Uterus (tissue), 4 donors: Measurements from ENCODE around the gene DSTN. TPM values are rescaled to one million over a fixed set of nuclear protein-coding genes. Genes with fewer than 3 reads are reported as not detected.

Experiments used
- DNase-seq, 2 donors: peaks; one replicate each; pipeline ENCODE4 v3.0.0-alpha.2; 2019 to 2020
- H3K27ac ChIP-seq, 2 donors: fragments of 200-600 bp; sonication (generic); 1 replicate in 1 of 2; 2 replicates in 1 of 2; pipeline ENCODE4 v1.5.1; 2016 to 2018
- H3K27me3 ChIP-seq, 2 donors: fragments of 200-600 bp; sonication (generic); one replicate each; pipeline ENCODE4 v1.5.1; 2018 to 2019; ENCODE audit warnings: control low read depth in 1 of 2
- H3K36me3 ChIP-seq, 2 donors: fragments of 200-600 bp; sonication (generic); one replicate each; pipeline ENCODE4 v1.5.1; 2019; ENCODE audit warnings: control low read depth in 1 of 2
- H3K4me1 ChIP-seq, 2 donors: fragments of 200-600 bp; sonication (generic); one replicate each; pipeline ENCODE4 v1.5.1; 2018 to 2019; ENCODE audit warnings: control low read depth in 1 of 2
- H3K4me3 ChIP-seq, 2 donors: fragments of 200-600 bp; sonication (generic); 1 replicate in 1 of 2; 2 replicates in 1 of 2; pipeline ENCODE4 v1.5.1; 2018 to 2019; ENCODE audit warnings: mild to moderate bottlenecking in 1 of 2
- H3K9me3 ChIP-seq, 2 donors: fragments of 200-600 bp; sonication (generic); one replicate each; pipeline ENCODE4 v1.5.1; 2019; ENCODE audit warnings: control low read depth in 1 of 2
- CTCF ChIP-seq, 4 experiments: fragments of 200-600 bp in 2 of 4; fragments of 450-650 bp in 2 of 4; sonication (generic) in 2 of 4; IDR thresholded peaks; one replicate each; pipeline ENCODE4 v1.5.1; 2016 to 2019; ENCODE audit warnings: antibody characterized with exemption in 4 of 4, mild to moderate bottlenecking in 2 of 4, moderate library complexity in 1 of 4
- POLR2A ChIP-seq, 2 donors: fragments of 450-650 bp; IDR thresholded peaks; one replicate each; pipeline ENCODE4 v1.6.1; 2016; ENCODE audit warnings: antibody characterized with exemption in 2 of 2, mild to moderate bottlenecking in 1 of 2, moderate library complexity in 1 of 2
- intact Hi-C: fragments of 100-400 bp; cut with DNase I; formaldehyde crosslinking; loops from one replicate; pipeline ENCODE4 v1.15.1; 2023; ENCODE audit warnings: low total_unique reads
- total RNA-seq, 4 donors: library from RNA; depleted of rRNA in 3 of 4; stranded (reverse); fragments of >200 nt in 3 of 4; gene quantifications; one replicate each; pipeline versions ENCODE4 v1.1.0 to v1.2.4, GENCODE V29; 2014 to 2023
- donor health status: DM: yes; HTN: yes; CAD: no.

Gene DSTN
- total RNA-seq, 4 donors from 2014 or later, result 294 to 674 (median 623) TPM

DNA sequence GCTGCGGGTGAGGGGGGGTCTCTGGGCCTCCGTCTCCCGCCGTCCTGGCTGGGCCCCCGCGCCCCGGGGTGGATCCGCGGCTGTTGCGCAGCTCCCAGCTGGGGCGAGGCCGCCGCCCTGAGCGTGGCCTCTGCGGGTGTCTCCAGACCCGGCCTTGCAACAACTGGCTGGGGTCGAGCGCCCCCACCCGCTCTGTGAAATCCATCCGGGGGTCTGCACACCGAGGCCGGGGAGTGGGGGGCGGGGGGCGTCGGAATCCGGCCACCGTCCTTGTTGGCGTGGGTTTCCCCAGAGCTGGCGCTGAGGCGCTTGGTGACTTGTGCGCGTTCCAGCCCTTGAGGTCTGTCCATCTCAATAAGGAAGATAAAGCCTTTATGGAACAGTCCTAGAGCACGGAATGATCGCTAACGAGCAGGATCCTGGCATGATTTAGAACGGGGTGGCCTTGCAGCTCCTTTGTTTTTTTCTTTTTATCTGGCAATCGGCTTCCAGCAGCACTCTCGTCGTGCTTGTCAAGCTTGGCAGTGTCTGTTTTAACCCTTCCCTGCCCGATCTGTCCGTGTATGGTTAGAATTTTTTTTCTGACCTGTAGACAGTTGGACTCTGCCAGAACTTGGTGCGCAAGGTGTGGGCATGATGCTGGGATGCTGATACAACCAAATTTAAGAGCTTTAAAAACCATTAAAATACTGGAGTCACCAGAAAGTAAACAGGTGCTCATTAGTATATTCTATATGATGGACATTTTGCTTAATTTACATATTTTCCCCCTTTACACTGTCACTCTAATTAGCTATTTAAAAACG, 675 bp downstream of the DSTN start:
- peak; percentile 60 to 67 for DNase-seq
- H3K4me1 ChIP-seq, result no peaks in the 10 kb centered on the region

DNA sequence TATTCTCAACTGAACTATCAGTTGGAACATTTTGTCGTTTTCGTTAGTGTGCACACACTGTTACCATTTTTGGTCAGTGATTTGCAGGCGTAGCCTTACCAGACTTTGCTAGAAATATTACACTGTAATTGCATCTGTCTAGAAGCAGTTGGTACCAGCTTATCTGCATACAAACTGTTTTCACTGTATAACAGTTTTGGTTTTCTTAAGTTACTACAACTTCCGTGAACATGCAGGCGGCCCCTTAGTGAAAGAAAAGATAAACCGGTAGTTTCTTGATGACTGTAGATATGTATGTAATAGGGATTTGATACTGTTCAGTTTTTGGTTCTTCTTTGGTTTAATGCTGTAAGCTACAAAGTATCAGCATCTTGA, 1.3 kb downstream of the DSTN start:
- Histone ChIP-seq H3K27ac (peak overlapping the region; percentile 99 to 100), H3K36me3 (no peaks in the 10 kb centered on the region), H3K9me3 (no peaks in the 10 kb centered on the region), H3K27me3 (no peaks in the 10 kb centered on the region), H3K4me3 (peak overlapping the region; percentile 72 to 77), H3K4me1 (no peaks in the 10 kb centered on the region)
- TF ChIP-seq POLR2A (IDR thresholded peaks at IDR 0.05) (peak in 1 of 2 donors; percentile 59), CTCF (IDR thresholded peaks at IDR 0.05) (no peak)
- no peak for DNase-seq
- intact Hi-C loops, result loop anchor here (5.0 kb wide), 1 partner anchor 36 kb away; no protein-coding TSS in a partner anchor

More for the DNA sequence above, 675 bp downstream of the DSTN start:
- Histone ChIP-seq H3K27ac (peak overlapping the region; percentile 99 to 100), H3K27me3 (no peaks in the 10 kb centered on the region), H3K36me3 (no peaks in the 10 kb centered on the region), H3K4me3 (peak overlapping the region; percentile 72 to 77), H3K9me3 (no peaks in the 10 kb centered on the region)
- intact Hi-C loops, result loop anchor here (5.0 kb wide), 1 partner anchor 37 kb away; no protein-coding TSS in a partner anchor
- TF ChIP-seq POLR2A (IDR thresholded peaks at IDR 0.05) (no peak), CTCF (IDR thresholded peaks at IDR 0.05) (peak in 1 of 4 experiments; percentile 14)

- Histone ChIP-seq H3K4me3 (peak overlapping the region; percentile 72 to 77), H3K4me1 (no peaks in the 10 kb centered on the region), H3K36me3 (no peaks in the 10 kb centered on the region), H3K27ac (peak overlapping the region; percentile 99 to 100), H3K27me3 (no peaks in the 10 kb centered on the region), H3K9me3 (no peaks in the 10 kb centered on the region)
- intact Hi-C loops, result loop anchor here (5.0 kb wide), 1 partner anchor 35 kb away; no protein-coding TSS in a partner anchor
- no peak for TF ChIP-seq CTCF (IDR thresholded peaks at IDR 0.05)
- TF ChIP-seq POLR2A (IDR thresholded peaks at IDR 0.05), result no peak
- DNase-seq, result no peak
These were observed 2.3 kb downstream of the DSTN start for GRCh38 chr20:17572034-17572638.

GRCh38 chr20:17573463-17573862, 3.6 kb downstream of the DSTN start:
- H3K27me3 ChIP-seq, result no peaks in the 10 kb centered on the region
- no peaks in the 10 kb centered on the region for H3K9me3 ChIP-seq
- no peak for TF ChIP-seq POLR2A (IDR thresholded peaks at IDR 0.05)
- no peak for TF ChIP-seq CTCF (IDR thresholded peaks at IDR 0.05)
- peak overlapping the region; percentile 99 to 100 for H3K27ac ChIP-seq
- peaks cover 0 to 4% of the 10 kb centered on the region in 2 donors for H3K4me1 ChIP-seq
- H3K4me3 ChIP-seq, result peak overlapping the region; percentile 72 to 77
- intact Hi-C loops, result loop anchor here (5.0 kb wide), 1 partner anchor 34 kb away; no protein-coding TSS in a partner anchor
- H3K36me3 ChIP-seq, result no peaks in the 10 kb centered on the region
- DNase-seq, result no peak

- Histone ChIP-seq H3K4me1 (peaks cover 0 to 12% of the 10 kb centered on the region in 2 donors), H3K27ac (peak overlapping the region in 1 of 2 donors; percentile 38), H3K36me3 (no peaks in the 10 kb centered on the region), H3K9me3 (no peaks in the 10 kb centered on the region), H3K4me3 (no peak overlapping the region), H3K27me3 (no peaks in the 10 kb centered on the region)
- intact Hi-C loops, result no loop called here
- no peak for DNase-seq
- TF ChIP-seq POLR2A (IDR thresholded peaks at IDR 0.05), result no peak
- TF ChIP-seq CTCF (IDR thresholded peaks at IDR 0.05), result no peak
These were observed 6.3 kb downstream of the DSTN start for GRCh38 chr20:17576215-17576614.
